T-helper 1 cell treated with Interleukin-12 subunit alpha and Interleukin-12 subunit beta and Interleukin-4 antibody, amounts not matched to agents 30 ng/mL and 1 ng/mL, for 36 hours (primary cell): ENCODE results near the gene ATP11C. TPM values are rescaled to one million over a fixed set of nuclear protein-coding genes. Genes with fewer than 3 reads are reported as not detected.
"Not testable (repeated sequence)": the region's sequence is repeated elsewhere in the genome, so short reads cannot be mapped to it uniquely, and the experiment has no call there.

Experiments
- intact Hi-C: fragments of 100-400 bp; cut with micrococcal nuclease; formaldehyde crosslinking; loops from one replicate; pipeline ENCODE4 v1.15.1; 2024
- total RNA-seq: library from RNA; stranded (reverse); gene quantifications from 2 replicates; pipeline ENCODE4 v1.2.3, GENCODE V29; 2022

The ATP11C gene
- total RNA-seq, 1 donor from 2014 or later = 13.8 TPM

GRCh38 chrX:139869796-139870195 lies 63.1 kb downstream of the ATP11C start:
- intact Hi-C loops = no loop called here

GRCh38 chrX:139864640-139865039 lies 68.2 kb downstream of the ATP11C start:
- intact Hi-C loops = no loop called here

- intact Hi-C loops = no loop called here
Measured at GRCh38 chrX:139862208-139862607, 70.6 kb downstream of the ATP11C start.

GRCh38 chrX:139856826-139857225 lies 76.0 kb downstream of the ATP11C start:
- intact Hi-C loops = not testable (repeated sequence)

- intact Hi-C loops = no loop called here
Measured at GRCh38 chrX:139851730-139852129, 81.1 kb downstream of the ATP11C start.

GRCh38 chrX:139850968-139851367 lies 81.9 kb downstream of the ATP11C start:
- intact Hi-C loops = no loop called here

- intact Hi-C loops = no loop called here
Measured at GRCh38 chrX:139844884-139845283, 88.0 kb downstream of the ATP11C start.

- intact Hi-C loops = no loop called here
Measured at GRCh38 chrX:139844163-139844562, 88.7 kb downstream of the ATP11C start.

- intact Hi-C loops = no loop called here
Measured at GRCh38 chrX:139842326-139843185, 90.3 kb downstream of the ATP11C start.

GRCh38 chrX:139836335-139836734 lies 96.5 kb downstream of the ATP11C start:
- intact Hi-C loops = not testable (repeated sequence)

GRCh38 chrX:139834879-139835278 lies 98.0 kb downstream of the ATP11C start:
- intact Hi-C loops = no loop called here

- intact Hi-C loops = no loop called here
Measured at GRCh38 chrX:139832718-139833309, 100.0 kb downstream of the ATP11C start.

- intact Hi-C loops = no loop called here
Measured at GRCh38 chrX:139831675-139832456, 101.0 kb downstream of the ATP11C start.

GRCh38 chrX:139831017-139831416 lies 101.8 kb downstream of the ATP11C start:
- intact Hi-C loops = no loop called here

- intact Hi-C loops = no loop called here
Measured at GRCh38 chrX:139828830-139829229, 104.0 kb downstream of the ATP11C start.

GRCh38 chrX:139828033-139828432 lies 104.8 kb downstream of the ATP11C start:
- intact Hi-C loops = no loop called here

- intact Hi-C loops = no loop called here
Measured at GRCh38 chrX:139826065-139827044, 106.5 kb downstream of the ATP11C start.

GRCh38 chrX:139825618-139826017 lies 107.2 kb downstream of the ATP11C start:
- intact Hi-C loops = no loop called here

GRCh38 chrX:139823806-139824205 lies 109.0 kb downstream of the ATP11C start:
- intact Hi-C loops = no loop called here

- intact Hi-C loops = no loop called here
Measured at GRCh38 chrX:139820358-139820984, 112.4 kb downstream of the ATP11C start.
